Neutrophil (primary cell): Measurements from ENCODE around the gene CRYBG3.
"Not testable (repeated sequence)": the region's sequence is repeated elsewhere in the genome, so short reads cannot be mapped to it uniquely, and the experiment has no call there.

Experiments used
- H3K27ac ChIP-seq: fragments of 200-600 bp; sonication (generic); 2 replicates; pipeline ENCODE4 v1.5.1; 2016; ENCODE audit warnings: mild to moderate bottlenecking, moderate library complexity
- H3K27me3 ChIP-seq: fragments of 200-600 bp; sonication (generic); 2 replicates; pipeline ENCODE4 v1.6.0; 2016; ENCODE audit warnings: mild to moderate bottlenecking
- H3K36me3 ChIP-seq: fragments of 200-600 bp; sonication (generic); 2 replicates; pipeline ENCODE4 v1.5.1; 2017
- H3K4me1 ChIP-seq, 2 experiments: fragments of 200-600 bp in 1 of 2; sonication (generic) in 1 of 2; 1 replicate in 1 of 2; 2 replicates in 1 of 2; pipeline versions ENCODE4 v1.5.1 to v1.6.1; 2013 to 2016; ENCODE audit warnings: low read depth in 1 of 2, low read length in 1 of 2, mild to moderate bottlenecking in 1 of 2, moderate library complexity in 1 of 2; ENCODE audit not compliant: control insufficient read depth in 1 of 2, insufficient read depth in 1 of 2
- H3K4me3 ChIP-seq, 2 experiments: fragments of 200-600 bp in 1 of 2; sonication (generic) in 1 of 2; 1 replicate in 1 of 2; 2 replicates in 1 of 2; pipeline ENCODE4 v1.5.1; 2013 to 2016; ENCODE audit warnings: low read depth in 1 of 2, low read length in 1 of 2, mild to moderate bottlenecking in 1 of 2, moderate library complexity in 1 of 2
- H3K9me3 ChIP-seq: fragments of 200-600 bp; sonication (generic); 2 replicates; pipeline ENCODE4 v1.5.1; 2016
- TF ChIP-seq, protein P1 (sequence below): fragments of 200-600 bp; sonication (generic); IDR thresholded peaks from 2 replicates; pipeline ENCODE4 v1.5.1; 2016; ENCODE audit warnings: antibody characterized with exemption

The CRYBG3 gene

DNA sequence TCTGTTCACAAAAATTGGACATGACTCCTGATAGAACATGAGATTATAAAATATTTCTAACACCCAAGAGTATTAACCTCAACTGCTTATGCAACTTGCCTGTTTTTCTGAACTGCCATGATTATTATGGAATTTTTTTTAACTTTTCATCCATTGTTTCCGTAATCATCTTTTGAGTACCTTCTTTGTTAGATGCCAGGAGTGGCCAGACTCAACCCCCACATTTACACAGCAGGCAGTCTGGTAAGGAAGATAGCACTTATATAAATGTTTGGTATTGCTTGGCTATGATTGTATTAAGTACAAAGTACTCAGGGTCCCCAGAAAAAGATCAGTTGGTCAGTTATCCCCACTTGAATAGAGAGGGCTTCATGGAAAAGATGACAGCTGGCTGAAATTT lies 74.3 kb downstream of the CRYBG3 start:
- Histone ChIP-seq H3K4me3 (no peak overlapping the region), H3K9me3 (no peaks in the 10 kb centered on the region), H3K4me1 (no peaks in the 10 kb centered on the region), H3K27me3 (no peaks in the 10 kb centered on the region), H3K27ac (no peak overlapping the region), H3K36me3 (no peaks in the 10 kb centered on the region)
- TF ChIP-seq, protein P1, sequence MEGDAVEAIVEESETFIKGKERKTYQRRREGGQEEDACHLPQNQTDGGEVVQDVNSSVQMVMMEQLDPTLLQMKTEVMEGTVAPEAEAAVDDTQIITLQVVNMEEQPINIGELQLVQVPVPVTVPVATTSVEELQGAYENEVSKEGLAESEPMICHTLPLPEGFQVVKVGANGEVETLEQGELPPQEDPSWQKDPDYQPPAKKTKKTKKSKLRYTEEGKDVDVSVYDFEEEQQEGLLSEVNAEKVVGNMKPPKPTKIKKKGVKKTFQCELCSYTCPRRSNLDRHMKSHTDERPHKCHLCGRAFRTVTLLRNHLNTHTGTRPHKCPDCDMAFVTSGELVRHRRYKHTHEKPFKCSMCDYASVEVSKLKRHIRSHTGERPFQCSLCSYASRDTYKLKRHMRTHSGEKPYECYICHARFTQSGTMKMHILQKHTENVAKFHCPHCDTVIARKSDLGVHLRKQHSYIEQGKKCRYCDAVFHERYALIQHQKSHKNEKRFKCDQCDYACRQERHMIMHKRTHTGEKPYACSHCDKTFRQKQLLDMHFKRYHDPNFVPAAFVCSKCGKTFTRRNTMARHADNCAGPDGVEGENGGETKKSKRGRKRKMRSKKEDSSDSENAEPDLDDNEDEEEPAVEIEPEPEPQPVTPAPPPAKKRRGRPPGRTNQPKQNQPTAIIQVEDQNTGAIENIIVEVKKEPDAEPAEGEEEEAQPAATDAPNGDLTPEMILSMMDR: no peak

DNA sequence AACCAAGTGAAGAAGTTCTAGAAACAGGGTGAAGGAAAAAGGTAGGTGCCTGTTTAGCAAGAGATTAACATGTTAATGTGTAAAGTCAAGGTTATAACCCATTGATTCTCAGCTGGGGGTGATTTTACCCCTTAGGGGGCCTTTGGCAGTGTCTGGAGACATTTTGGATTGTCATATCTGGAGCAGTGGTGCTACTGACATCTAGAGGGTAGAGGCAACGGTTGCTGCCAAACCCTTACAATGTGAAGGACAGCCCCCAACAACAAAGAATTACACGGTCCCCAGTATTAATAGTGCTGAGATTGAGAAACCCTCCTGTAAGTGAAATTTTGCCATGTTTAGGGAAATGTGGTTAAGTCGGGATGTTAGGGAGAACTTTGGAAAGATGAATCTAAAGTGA lies 74.7 kb downstream of the CRYBG3 start:
- no peaks in the 10 kb centered on the region for H3K36me3 ChIP-seq
- H3K4me3 ChIP-seq: no peak overlapping the region
- no peak overlapping the region for H3K27ac ChIP-seq
- H3K4me1 ChIP-seq: no peaks in the 10 kb centered on the region
- TF ChIP-seq, protein P1: no peak
- no peaks in the 10 kb centered on the region for H3K9me3 ChIP-seq
- H3K27me3 ChIP-seq: no peaks in the 10 kb centered on the region

DNA sequence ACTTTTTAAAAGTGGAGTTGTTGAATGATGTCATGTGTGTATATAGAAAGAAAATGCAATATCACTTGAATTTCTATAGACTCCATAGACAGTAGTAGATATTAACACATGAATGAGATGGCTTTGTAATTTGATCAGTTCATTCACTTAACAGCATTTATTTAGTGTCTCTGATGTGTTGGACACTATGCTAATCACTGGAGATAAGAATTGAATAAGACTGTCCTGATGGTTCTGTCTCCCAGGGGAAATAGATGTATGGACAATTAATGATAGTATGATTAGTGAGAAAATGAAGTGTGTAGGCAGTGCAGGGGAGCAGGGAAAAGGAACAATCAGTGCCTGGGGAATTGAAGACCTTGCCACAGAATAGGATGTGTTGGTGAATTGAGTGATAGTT lies 77.5 kb downstream of the CRYBG3 start:
- Histone ChIP-seq H3K36me3 (no peaks in the 10 kb centered on the region), H3K27ac (no peak overlapping the region), H3K4me1 (no peaks in the 10 kb centered on the region), H3K27me3 (no peaks in the 10 kb centered on the region), H3K4me3 (no peak overlapping the region), H3K9me3 (no peaks in the 10 kb centered on the region)
- TF ChIP-seq, protein P1: no peak

DNA sequence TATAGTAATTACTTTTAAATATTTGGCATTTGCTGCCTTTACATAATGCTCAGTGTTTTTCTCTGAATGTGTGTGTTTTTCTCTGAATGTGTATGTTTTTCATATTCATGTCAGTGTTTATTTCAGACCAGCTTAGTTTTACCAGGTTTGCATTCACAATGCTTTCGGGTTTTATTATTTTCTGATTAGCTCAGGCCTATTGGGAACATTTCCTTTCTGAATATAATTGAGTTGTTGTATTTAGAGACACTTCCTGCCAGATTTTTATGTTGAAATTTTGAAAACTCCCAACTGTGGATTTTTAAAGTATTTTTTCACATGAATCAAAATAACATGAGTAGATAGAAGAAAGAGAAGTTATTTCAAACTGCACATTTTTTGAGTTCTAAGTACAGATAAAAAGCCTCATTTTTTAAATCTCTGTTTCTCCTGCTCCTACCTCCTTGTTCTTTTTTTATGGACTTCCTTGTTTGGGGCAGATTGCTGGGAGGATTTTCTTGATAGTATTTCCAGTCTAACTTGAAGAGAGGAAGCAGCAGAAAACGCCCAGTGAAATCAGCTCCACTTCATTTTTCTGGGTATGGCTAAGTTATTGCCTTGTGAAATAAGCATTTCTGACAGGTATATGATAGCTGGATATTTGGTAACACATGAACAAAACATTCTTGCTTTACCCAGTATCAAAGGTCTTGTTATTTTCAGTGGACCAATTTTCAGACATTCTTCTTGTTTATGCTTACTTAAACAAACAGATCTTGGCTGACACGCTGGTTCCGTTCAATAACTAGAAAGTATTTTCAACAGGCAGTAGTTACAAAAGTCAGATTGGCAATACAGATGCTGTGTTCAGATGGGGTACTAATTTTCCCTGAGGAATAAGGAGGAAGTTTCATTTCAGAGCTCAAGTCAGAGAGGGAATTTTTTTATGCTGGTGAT lies 79.8 kb downstream of the CRYBG3 start:
- no peaks in the 10 kb centered on the region for H3K4me1 ChIP-seq
- TF ChIP-seq, protein P1: no peak
- H3K4me3 ChIP-seq: no peak overlapping the region
- no peaks in the 10 kb centered on the region for H3K27me3 ChIP-seq
- no peaks in the 10 kb centered on the region for H3K36me3 ChIP-seq
- no peaks in the 10 kb centered on the region for H3K9me3 ChIP-seq
- no peak overlapping the region for H3K27ac ChIP-seq

DNA sequence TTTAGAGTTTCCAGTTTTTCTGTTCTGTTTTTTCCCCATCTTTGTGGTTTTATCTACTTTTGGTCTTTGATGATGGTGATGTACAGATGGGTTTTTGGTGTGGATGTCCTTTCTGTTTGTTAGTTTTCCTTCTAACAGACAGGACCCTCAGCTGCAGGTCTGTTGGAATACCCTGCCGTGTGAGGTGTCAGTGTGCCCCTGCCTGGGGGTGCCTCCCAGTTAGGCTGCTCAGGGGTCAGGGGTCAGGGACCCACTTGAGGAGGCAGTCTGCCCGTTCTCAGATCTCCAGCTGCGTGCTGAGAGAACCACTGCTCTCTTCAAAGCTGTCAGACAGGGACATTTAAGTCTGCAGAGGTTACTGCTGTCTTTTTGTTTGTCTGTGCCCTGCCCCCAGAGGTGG lies 88.0 kb downstream of the CRYBG3 start:
- not testable (repeated sequence) for H3K27me3 ChIP-seq, H3K9me3 ChIP-seq, H3K4me3 ChIP-seq, H3K36me3 ChIP-seq
- Histone ChIP-seq H3K27ac (peak overlapping the region; percentile 77), H3K4me1 (peaks cover 8 to 16% of the 10 kb centered on the region in 2 experiments)

DNA sequence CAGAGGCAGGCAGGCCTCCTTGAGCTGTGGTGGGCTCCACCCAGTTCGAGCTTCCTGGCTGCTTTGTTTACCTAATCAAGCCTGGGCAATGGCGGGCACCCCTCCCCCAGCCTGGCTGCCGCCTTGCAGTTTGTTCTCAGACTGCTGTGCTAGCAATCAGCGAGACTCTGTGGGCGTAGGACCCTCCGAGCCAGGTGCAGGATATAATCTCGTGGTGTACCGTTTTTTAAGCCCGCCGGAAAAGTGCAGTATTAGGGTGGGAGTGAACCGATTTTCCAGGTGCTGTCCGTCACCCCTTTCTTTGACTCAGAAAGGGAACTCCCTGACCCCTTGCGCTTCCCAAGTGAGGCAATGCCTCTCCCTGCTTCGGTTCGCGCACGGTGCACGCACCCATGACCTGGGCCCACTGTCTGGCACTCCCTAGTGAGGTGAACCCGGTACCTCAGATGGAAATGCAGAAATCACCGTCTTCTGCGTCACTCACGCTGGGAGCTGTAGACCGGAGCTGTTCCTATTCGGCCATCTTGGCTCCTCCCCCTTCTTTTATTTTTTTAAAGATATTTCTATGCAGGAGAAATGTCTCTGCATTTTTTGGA lies 88.5 kb downstream of the CRYBG3 start:
- H3K27ac ChIP-seq: peak overlapping the region; percentile 77
- H3K4me1 ChIP-seq: peaks cover 8 to 16% of the 10 kb centered on the region in 2 experiments
- H3K36me3 ChIP-seq, H3K9me3 ChIP-seq, H3K27me3 ChIP-seq: not testable (repeated sequence)
- peak overlapping the region in 1 of 2 experiments; percentile 30 for H3K4me3 ChIP-seq
